GM18907 (cell line): ENCODE data around the gene TLK1.

Experiments
- ATAC-seq: cut with Tn5 transposase; IDR thresholded peaks from one replicate; pipeline ENCODE4 v1.9.1; 2021; ENCODE audit warnings: mild to moderate bottlenecking, moderate library complexity; ENCODE audit not compliant: unreplicated experiment

The TLK1 gene

DNA sequence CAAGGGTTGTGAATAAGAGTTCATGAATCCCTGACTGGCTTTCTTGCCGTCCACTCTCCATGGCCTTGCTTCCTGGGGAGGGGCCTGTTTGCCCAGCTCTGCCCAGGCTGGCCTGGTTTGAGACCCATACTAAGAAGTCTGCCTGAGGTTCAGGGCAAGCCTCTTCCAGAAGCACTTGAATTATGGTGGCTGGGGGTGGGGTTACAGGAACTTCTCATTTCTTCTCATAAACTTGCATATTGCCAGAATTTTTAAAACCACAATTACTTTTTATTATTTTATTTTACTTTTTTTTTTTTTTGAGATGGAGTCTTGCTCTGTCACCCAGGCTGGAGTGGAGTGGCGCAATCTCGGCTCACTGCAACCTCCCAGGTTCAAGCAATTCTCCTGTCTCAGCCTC, 189.6 kb downstream of the TLK1 start:
- ATAC-seq, result no peak

GRCh38 chr2:170969872-170970496, 190.7 kb downstream of the TLK1 start:
- ATAC-seq, result no peak

DNA sequence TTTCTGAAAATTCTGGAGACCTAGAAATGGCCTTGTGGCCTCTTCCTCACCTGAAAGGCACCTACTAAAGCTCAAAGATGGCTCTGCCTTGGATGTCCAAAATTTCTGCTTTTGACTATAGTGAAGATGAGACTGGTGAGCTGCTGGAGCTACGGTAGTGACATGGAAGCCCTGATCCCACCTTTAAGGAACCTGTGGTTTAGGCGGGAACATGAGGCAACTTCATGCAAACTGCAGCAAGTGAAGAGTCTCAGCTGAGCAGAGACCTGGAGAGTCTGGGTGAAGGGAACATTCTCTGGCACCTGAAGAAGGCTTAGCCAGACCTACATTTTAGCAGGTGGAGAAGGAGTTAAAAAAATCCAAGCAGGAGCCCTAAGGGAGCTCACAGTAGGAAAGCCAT, 191.7 kb downstream of the TLK1 start:
- no peak for ATAC-seq

DNA sequence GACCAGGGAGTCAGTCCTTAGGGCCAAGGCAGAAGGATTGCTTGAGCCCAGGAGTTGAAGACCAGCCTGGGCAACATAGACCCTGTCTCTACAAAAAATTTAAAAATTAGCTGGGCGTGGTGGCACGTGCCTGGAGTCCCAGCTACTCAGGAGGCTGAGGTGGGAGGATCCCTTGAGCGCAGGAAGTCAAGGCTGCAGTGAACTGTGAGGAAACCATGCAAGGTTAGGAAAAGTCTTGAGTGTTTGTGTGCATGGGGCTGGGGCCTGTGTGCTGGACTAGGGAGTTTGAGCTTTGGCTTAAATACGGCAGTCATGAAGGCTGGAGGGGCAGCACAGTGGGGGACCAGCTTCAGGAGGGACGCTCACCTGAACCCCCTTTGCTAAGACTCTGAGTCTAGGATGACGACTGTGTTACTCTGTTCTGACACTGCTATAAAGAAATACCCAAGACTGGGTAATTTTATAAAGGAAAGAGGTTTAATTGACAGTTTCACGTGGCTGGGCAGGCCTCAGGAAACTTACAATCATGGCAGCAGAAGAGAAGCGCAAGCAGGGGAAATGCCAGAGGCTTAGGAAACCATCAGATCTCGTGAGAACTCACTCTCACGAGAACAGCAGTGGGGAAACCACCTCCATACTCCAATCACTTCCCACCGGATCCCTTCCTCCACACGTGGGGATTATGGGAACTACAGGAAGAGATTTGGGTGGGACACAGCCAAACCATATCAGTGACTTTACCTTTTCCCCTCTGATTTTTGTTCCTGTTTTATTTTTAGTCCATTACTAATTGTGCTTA, 192.3 kb downstream of the TLK1 start:
- ATAC-seq, result no peak

- ATAC-seq, result no peak
These were observed 193.1 kb downstream of the TLK1 start for GRCh38 chr2:170967553-170967952.

DNA sequence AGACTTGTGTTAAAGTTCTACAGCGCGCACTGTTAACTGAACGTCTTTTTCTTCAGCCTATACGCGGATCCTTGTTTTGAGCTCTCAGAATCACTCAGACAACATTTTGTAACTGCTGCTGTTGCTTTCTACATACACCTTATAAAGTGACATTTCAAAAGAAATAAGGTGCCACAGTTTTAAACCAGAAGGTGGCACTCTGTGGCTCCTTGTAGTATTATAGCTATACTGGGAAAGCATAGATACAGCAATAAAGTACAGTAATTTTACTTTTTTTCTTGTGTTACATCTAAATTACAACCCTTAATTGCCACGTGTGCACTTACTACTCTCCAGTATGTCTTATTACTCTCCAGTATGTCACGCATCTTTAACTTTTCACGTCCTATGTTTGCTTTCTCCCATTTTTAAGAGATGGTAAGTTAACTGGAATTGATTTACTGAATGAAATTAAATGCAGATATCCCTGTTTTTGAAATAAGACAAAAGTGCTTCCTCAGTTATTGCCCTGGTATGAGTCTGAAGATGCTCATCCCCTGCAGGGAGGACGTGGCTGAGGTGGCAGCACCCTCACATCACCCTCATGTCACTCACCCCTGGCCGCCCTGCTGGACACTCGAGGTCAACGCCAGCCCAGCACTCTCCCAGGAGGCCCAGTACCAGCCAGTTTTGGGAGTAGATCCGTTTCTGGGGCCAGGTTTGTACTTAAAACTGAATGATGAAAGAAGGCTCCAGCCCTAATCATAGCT, 193.9 kb downstream of the TLK1 start:
- no peak for ATAC-seq

DNA sequence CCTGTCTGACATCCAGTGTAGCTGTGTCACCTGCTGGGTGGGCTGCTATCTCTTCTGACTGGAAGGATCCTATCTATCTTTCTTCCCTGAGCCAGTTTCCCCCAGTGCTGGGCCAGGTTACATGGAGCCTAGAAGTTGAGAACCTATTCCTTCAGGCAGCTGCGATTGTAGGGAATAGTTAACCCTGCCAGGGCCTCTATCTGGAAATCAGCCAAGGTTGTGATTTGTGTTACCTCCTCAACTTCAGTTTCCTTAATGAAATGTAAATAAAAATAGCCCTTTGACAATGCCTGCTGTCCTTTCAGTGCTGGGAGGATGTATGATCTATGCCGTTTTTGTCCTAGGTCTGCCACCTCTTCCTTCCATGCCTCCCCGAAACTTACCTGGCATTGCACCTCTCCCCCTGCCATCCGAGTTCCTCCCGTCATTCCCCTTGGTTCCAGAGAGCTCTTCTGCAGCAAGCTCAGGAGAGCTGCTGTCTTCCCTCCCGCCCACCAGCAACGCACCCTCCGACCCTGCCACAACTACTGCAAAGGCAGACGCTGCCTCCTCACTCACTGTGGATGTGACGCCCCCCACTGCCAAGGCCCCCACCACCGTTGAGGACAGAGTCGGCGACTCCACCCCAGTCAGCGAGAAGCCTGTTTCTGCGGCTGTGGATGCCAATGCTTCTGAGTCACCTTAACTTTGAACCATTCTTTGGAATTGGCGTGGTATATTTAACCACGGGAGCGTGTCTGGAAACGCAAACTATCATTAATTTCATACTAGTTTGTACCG, 195.1 kb downstream of the TLK1 start:
- no peak for ATAC-seq

DNA sequence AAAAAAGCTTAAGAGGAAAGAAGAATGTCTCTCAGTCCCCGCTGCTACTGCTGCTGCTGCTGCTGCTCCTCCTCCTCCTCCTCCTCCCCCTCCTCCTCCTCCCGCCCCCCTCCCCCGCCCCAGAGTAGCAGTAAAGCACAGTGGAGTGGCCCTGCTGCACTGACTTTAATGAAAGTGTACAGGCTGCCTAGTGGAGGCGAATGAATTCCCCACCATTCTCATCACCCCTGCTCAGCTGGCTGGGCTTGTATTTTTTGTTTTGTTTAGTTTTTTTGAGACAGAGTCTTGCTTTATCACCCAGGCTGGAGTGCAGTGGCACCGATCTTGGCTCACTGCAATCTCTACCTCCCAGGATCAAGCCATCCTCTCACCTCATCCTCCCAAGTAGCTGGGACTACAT, 197.3 kb downstream of the TLK1 start:
- ATAC-seq, result no peak

GRCh38 chr2:170953941-170954340, 206.8 kb downstream of the TLK1 start:
- no peak for ATAC-seq

GRCh38 chr2:170950221-170950761, 210.4 kb downstream of the TLK1 start:
- peak; percentile 72 for ATAC-seq

DNA sequence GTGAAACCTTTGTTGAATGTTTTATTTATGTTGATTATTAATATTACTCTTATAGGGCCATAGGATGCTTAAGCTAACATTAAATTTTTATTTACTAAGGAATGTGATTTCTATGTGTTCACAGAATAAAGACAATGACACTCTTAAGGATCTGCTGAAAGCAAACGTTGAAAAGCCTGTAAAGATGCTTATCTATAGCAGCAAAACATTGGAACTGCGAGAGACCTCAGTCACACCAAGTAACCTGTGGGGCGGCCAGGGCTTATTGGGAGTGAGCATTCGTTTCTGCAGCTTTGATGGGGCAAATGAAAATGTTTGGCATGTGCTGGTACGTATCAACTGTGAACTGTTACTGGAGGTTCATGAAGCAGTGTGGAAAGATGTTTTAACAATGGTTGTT, 211.3 kb downstream of the TLK1 start:
- ATAC-seq, result no peak

GRCh38 chr2:170944545-170944944, 216.1 kb downstream of the TLK1 start:
- no peak for ATAC-seq

DNA sequence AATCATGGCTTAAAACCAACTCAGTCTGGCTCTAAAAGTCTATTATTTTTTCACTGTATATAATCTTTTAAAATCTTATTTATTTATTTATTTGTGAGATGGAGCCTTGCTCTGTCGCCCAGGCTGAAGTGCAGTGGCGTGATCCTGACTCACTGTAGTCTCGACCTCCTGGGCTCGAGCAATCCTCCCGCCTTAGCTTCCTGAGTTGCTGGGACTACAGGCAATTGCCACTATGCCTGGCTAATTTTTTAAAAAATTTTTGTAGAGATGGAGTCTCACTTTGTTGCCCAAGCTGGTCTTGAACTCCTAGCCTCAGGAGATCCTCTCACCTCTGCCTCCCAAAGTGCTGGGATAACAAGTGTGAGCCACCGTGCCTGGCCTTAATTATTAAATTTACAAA, 217.1 kb downstream of the TLK1 start:
- ATAC-seq, result no peak

DNA sequence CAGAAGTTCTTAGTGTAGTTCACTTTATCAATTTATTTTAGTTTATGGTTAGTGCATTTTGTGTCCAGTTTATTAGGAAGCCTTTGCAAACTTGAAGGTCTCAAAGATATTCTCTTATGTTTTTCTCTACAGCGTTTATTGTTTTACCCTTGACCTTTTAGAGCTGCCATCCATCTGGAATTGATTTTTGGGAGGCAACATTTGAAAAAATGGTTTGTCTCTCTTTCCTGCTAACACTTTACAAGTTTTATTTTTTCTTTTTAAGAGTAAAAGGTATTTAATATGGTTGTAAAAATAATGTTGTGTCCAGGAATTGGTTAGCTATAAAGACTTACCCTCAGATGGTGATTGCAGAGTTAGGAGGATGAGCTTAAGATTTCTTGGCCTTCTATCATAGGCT, 217.7 kb downstream of the TLK1 start:
- no peak for ATAC-seq

DNA sequence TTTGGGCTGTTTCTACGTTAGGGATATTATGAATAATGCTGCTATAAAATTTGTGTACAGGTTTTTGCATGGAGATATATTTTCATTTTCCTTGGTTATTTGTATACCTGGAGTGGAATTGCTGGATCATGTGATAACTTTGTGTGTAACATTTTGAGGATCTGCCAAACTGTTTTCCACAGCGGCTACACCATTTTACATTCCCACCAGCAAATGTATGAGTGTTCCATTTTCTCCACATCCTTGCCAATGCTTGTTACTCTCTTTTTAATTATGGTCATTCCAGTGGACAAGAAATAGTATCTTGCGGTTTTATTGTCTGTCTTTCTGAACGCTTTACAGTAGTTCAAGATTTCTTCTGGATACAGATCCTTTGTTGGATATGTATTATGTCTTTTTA, 218.1 kb downstream of the TLK1 start:
- ATAC-seq, result no peak
